ENCODE results near the gene BLM.
"Not testable (repeated sequence)": the region's sequence is repeated elsewhere in the genome, so short reads cannot be mapped to it uniquely, and the experiment has no call there.

BLM gene

GRCh38 chr15:90716976-90717821 lies at the start of gene BLM:
Gene BLM (plus strand): TSS chr15:90717346. CDS start chr15:90747393, 30,047 bp downstream.
- peak; percentile 86 to 89 for DNase-seq

DNA sequence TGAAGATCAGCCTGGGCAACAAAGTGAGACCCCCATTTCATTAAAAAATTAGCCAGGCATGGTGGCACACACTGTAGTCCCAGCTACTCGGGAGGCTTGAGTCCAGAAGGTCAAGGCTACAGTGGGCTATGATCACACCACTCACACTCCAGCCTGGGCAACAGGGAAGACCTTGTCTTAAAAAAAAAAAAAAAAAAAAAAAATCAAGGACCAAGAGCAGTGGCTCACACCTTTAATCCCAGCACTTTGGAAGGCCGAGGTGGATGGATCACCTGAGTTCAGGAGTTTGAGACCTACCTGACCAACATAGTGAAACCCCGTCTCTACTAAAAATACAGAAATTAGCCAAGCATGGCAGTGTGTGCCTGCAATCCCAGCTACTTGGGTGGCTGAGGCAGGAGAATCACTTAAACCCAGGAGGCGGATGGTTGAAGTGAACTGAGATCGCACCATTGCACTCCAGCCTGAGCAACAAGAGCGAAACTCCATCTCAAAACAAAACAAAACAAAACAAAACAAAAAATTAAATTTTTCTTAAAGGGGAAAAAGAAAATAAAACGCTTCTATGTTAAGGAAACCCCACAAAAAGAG lies 49.3 kb upstream of the BLM start:
- not testable (repeated sequence) for DNase-seq

GRCh38 chr15:90670631-90671030 lies 46.5 kb upstream of the BLM start:
- not testable (repeated sequence) for DNase-seq

DNA sequence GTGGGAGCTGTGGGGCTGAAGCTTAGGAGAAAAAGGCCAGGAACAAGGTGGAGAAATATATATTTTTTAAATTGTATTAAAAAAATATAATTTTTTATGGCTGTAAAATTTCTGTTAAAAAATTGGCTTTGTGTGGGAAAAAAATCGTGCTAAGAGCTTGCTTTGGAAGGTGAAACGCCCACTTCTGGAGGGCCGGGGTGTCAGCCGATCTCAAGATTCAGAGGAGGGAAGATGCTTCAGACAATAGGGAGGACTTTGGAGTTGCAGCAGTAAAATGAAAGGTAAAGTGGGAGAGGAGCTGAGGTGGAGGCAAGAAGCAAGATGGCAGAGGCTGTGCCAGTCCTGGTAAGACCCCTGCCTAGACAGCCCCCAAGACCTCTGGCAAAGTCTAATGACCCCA lies 45.9 kb upstream of the BLM start:
- DNase-seq: no peak

DNA sequence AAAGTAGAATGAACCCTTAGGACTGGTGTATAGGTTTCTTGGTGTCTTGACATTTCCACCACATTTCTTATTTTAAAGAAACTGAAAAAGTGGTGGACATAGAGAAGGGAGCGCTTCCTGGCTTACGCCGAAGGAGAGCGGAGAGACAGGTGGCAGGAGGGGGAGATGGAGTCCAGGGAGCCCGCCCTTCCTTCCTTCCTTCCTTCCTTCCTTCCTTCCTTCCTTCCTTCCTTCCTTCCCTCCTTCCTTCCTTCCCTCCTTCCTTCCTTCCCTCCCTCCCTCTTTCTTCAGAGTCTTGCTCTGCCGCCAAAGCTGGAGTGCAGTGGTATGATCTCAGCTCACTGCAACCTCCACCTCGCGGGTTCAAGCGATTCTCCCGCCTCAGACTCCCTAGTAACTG lies 43.8 kb upstream of the BLM start:
- DNase-seq: not testable (repeated sequence)

- DNase-seq: no peak
Observed at GRCh38 chr15:90674476-90674875, 42.7 kb upstream of the BLM start.

DNA sequence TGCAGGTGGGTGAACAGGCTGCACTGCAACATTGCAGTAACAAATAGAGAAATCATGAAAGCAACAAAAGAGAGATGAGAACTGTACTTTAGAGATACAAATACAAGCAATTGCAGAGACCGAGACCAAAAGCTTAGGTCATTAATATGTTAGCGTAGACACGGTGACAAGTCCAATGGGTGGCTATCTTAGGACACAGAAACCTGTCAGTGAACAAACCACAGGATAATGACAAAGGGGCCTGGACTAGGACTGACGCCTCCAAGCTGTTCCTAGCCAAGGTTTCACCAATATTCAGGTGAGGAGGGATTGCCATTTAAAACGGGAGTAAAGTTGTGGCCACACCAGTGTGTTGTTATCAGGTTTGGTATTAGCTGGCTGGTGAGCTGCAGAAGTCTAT lies 41.7 kb upstream of the BLM start:
- no peak for DNase-seq

DNA sequence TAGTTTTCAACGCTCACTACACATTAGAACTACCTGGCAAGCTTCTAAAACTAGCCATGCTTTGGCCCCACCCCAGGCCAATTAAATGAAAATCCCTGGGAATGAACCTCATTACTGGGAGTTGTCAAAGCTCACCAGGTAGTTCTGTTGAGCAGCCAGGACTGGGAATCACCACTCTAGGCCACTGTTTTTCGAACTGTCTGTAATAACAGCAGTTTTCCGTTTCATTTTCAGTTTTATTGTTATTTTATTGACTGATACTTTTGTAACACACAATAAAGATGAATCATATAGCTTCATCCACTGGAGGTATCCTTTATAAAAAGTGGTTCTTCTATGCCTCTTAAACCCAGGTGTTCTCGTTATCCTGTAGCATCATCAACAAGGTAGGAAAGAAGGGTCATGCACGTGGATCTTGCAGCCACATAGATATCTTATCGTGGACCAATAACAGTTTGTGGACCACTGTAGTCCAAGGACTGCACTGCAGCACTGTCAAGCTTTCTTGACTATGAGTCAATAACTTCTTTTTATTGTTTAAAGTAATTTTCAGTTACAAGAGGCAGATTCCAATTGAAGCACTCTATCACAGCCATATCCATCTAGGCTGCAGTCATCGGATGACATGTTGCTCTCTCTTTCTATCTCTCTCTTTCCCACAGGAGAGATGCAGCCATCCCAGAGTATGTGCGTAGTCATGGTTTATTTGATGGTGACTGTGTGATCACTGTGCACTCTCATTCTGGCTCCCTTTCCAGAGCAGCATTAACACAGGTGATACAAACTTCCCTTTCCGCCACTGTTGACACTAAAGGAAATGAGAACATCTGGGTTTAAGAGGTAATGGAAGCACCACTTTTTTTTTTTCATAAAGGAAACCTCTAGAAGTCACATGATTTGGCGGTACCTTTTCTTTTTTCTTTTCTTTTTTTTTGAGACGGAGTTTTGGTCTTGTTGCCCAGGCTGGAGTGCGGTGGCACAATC lies 39.0 kb upstream of the BLM start:
- no peak for DNase-seq

- no peak for DNase-seq
Observed at GRCh38 chr15:90679959-90680358, 37.2 kb upstream of the BLM start.

DNA sequence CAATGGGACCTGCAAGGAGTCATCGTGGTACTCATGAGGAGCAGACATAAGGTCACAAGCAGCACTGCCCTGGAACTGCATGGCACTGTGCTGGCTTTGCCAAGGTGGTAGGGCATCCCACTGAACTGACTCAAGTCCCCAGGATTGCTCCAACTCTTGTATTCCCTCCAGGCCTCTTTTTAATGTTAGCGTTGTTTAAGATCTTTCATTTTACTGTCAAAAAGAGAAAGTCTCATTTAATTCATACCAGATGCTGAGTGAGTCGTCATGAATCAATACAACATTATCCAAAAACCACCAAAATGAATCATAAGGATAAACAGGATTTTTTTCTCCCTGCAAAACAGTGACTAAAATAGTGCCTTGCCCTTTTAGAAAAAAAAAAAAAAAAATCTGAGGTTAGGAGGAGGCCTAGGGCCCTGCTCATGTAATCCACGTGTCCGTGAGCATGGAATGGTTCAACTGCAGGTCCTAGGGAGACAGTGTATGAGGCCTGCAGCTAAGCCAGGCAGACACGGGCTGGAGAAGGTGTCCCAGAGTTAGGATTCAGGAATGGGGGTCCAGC lies 36.7 kb upstream of the BLM start:
- no peak for DNase-seq

DNA sequence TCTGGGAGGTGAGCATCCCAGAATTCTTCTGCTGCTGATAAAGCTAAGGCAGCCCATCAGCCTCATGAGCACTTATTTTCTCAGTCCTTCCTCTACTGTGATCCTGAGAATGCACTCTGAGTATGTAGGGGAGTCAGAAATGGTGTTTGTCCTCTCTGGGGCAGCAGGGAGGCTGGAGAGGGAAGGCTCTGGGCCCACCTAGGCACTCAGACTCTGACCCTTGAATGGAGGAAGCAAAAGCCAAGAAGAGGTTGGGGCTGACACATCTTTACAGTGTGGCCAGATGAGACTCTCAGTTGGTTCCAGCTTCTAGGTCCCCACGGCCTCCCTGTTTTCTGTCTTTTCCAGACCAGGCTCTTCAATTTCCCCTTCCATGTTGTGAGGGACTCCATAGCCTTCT lies 36.1 kb upstream of the BLM start:
- no peak for DNase-seq

- no peak for DNase-seq
Observed at GRCh38 chr15:90681480-90681879, 35.7 kb upstream of the BLM start.

DNA sequence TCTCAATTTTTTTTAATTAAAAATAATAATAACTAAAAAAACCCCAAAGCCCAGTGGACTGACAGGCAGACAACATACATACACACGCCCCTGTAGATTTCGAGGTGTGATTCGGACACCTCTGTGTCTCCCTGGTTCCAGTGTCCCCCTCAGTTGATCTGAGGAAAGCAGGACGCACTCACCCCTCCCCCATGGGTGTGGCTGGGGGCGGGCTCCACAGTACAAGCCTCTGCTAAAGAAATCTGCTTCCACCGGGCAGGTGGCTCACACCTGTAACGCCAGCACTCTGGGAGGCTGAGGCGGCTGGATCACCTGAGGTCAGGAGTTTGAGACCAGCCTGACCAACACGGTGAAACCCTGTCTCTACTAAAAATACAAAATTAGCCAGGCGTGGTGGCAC lies 33.8 kb upstream of the BLM start:
- no peak for DNase-seq

GRCh38 chr15:90683876-90684275 lies 33.3 kb upstream of the BLM start:
- no peak for DNase-seq

GRCh38 chr15:90684281-90684680 lies 32.9 kb upstream of the BLM start:
- no peak for DNase-seq

DNA sequence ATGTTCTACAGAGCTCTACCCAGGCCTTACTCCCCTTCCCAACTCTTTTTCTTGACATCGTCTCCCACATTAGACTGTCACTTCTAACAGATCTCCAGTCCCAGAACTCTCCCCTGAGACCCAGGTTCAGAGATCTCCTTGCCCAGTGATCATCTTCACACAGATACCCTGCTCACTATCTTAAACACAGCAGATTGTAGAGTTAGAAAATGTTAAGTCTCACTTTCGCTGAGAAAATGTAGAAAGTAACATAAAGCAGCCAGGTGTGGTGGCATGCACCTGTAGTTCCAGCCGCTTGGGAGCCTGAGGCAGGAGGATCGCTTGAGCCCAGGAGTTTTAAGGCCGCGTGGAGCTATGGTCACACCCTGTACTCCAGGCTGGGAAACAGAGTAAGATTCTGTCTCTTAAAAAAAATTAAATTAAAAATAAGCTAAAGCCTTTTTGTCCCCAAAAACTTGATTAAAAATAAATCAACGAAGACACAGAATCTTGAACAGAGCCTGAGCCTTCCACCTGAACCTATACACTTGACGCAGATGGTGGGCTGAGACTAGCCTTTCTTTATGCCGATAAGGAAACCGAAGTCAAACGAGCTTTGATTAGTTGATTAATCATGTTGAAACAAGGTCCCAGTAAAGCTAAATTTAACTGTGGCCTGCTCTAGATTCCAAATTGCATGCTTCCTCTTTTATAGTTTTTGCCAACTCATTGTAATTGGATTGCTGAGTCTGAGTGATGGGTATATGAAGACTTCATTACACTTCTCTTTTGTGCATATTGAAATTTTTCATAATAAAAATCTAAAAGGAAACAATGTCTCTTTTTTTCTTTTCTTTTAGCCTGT lies 31.3 kb upstream of the BLM start:
- DNase-seq: no peak

- DNase-seq: no peak
Observed at GRCh38 chr15:90686435-90687218, 30.5 kb upstream of the BLM start.

DNA sequence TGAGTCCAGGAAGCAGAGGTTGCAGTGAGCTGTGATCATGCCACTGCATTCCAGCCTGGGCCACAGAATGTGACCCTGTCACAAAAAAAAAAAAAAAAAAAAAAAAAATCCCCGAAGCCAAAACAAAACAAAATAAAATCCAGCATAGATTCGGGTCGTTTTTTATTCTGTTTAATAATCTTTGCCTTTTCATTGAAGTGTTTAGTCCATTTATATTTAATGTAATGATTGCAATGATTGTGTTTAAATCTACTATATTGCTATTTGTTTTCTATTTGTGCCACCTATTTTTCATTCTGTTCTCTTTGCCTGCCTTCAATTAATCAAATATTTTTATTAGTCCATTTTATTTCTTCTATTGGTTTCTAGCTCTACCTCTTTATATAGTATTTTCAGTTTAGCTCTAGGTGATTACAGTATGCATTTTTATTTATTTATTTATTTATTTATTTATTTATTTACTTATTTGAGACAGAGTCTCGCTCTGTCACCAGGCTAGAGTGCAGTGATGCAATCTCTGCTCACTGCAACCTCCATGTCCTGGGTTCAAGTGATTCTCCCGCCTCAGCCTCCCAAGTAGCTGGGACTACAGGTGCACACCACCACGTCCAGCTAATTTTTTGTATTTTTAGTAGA lies 27.7 kb upstream of the BLM start:
- DNase-seq: not testable (repeated sequence)

DNA sequence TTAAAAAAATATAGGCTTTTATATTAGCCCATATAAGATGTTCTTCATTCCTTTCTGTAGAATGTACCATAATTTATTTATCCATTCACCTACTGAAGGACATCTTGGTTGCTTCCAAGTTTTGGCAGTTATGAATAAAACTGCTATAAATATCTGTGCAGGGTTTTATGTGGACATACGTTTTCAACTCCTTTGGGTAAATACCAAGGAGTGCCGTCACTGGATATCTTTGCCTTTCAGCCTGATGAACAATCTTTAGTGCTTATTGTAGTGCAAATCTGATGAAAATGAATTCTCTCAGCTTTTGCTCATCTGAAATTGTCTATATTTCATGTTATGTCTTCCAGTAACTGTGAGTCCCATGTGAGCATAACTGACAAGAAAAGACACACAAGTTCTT lies 26.6 kb upstream of the BLM start:
- no peak for DNase-seq

GRCh38 chr15:90691369-90691768 lies 25.8 kb upstream of the BLM start:
- no peak for DNase-seq
